ENCODE results near the gene SFTA2. TPM values are rescaled to one million over a fixed set of nuclear protein-coding genes. Genes with fewer than 3 reads are reported as not detected.

The SFTA2 gene
- total RNA-seq, 1 donor from 2014 or later: not detected

GRCh38 chr6:30944051-30944450 lies 12.1 kb upstream of the SFTA2 start:
- H3K9me3 ChIP-seq: no peaks in the 10 kb centered on the region
- H3K27ac ChIP-seq: no peak overlapping the region
- H3K4me3 ChIP-seq: no peak overlapping the region
- H3K36me3 ChIP-seq: no peaks in the 10 kb centered on the region
- no peak for TF ChIP-seq POLR2AphosphoS5 (IDR thresholded peaks at IDR 0.05; ENCODE audit: insufficient read depth in 1 of 2, low read depth in 1 of 2)
- no peak for TF ChIP-seq POLR2A (IDR thresholded peaks at IDR 0.05)
- no peak for TF ChIP-seq CTCF (IDR thresholded peaks at IDR 0.05)
- no peak for DNase-seq (ENCODE audit: extremely low spot score in 2 of 2)
- H3K27me3 ChIP-seq: no peaks in the 10 kb centered on the region
- intact Hi-C loops (cut with DNase I): no loop called here
- H3K4me1 ChIP-seq: peaks cover 9% of the 10 kb centered on the region

GRCh38 chr6:30942338-30943060 lies 10.5 kb upstream of the SFTA2 start:
- no peaks in the 10 kb centered on the region for H3K36me3 ChIP-seq
- intact Hi-C loops (cut with DNase I): no loop called here
- H3K9me3 ChIP-seq: no peaks in the 10 kb centered on the region
- no peak for DNase-seq (ENCODE audit: extremely low spot score in 2 of 2)
- no peak overlapping the region for H3K27ac ChIP-seq
- H3K4me3 ChIP-seq: no peak overlapping the region
- H3K27me3 ChIP-seq: no peaks in the 10 kb centered on the region
- TF ChIP-seq POLR2AphosphoS5 (IDR thresholded peaks at IDR 0.05; ENCODE audit: insufficient read depth in 1 of 2, low read depth in 1 of 2) (no peak), CTCF (IDR thresholded peaks at IDR 0.05) (no peak), POLR2A (IDR thresholded peaks at IDR 0.05) (no peak)
- H3K4me1 ChIP-seq: peaks cover 20% of the 10 kb centered on the region

- intact Hi-C loops (cut with DNase I): no loop called here
- no peaks in the 10 kb centered on the region for H3K27me3 ChIP-seq
- no peak for DNase-seq (ENCODE audit: extremely low spot score in 2 of 2)
- H3K36me3 ChIP-seq: no peaks in the 10 kb centered on the region
- H3K4me1 ChIP-seq: peaks cover 20% of the 10 kb centered on the region
- H3K9me3 ChIP-seq: no peaks in the 10 kb centered on the region
- TF ChIP-seq CTCF (IDR thresholded peaks at IDR 0.05): no peak
- TF ChIP-seq POLR2AphosphoS5 (IDR thresholded peaks at IDR 0.05; ENCODE audit: insufficient read depth in 1 of 2, low read depth in 1 of 2): no peak
- no peak for TF ChIP-seq POLR2A (IDR thresholded peaks at IDR 0.05)
- H3K4me3 ChIP-seq: no peak within 1 kb of the TSS
- H3K27ac ChIP-seq: no peak within 1 kb of the TSS
Observed at GRCh38 chr6:30940361-30940986, 8.5 kb upstream of the SFTA2 start, which contains the start of gene MUCL3. TSS of gene MUCL3 (plus strand) at chr6:30940973. CDS start at chr6:30941000, 27 bp downstream.

GRCh38 chr6:30939473-30939872 lies 7.5 kb upstream of the SFTA2 start:
- H3K4me3 ChIP-seq: no peak overlapping the region
- H3K27me3 ChIP-seq: no peaks in the 10 kb centered on the region

More at GRCh38 chr6:30939473-30939872, 7.5 kb upstream of the SFTA2 start:
- no peaks in the 10 kb centered on the region for H3K36me3 ChIP-seq
- intact Hi-C loops (cut with DNase I): no loop called here
- H3K9me3 ChIP-seq: no peaks in the 10 kb centered on the region
- DNase-seq (ENCODE audit: extremely low spot score in 2 of 2): no peak
- peaks cover 20% of the 10 kb centered on the region for H3K4me1 ChIP-seq
- no peak overlapping the region for H3K27ac ChIP-seq
- TF ChIP-seq POLR2A (IDR thresholded peaks at IDR 0.05): no peak
- TF ChIP-seq CTCF (IDR thresholded peaks at IDR 0.05): no peak
- no peak for TF ChIP-seq POLR2AphosphoS5 (IDR thresholded peaks at IDR 0.05; ENCODE audit: insufficient read depth in 1 of 2, low read depth in 1 of 2)

Data from vagina (tissue), 2 donors.